Ascending aorta (tissue), 2 donors: ENCODE data around the gene ITIH2. TPM values are rescaled to one million over a fixed set of nuclear protein-coding genes. Genes with fewer than 3 reads are reported as not detected.
"Not testable (repeated sequence)": the region's sequence is repeated elsewhere in the genome, so short reads cannot be mapped to it uniquely, and the experiment has no call there.

ENCODE experiments used
- DNase-seq, 2 donors: peaks; one replicate each; pipeline ENCODE4 v3.0.0-alpha.2; 2019; ENCODE audit warnings: low spot score in 2 of 2
- H3K27ac ChIP-seq, 2 donors: fragments of 200-600 bp; sonication (generic); one replicate each; pipeline ENCODE4 v1.5.1; 2016 to 2017; ENCODE audit warnings: mild to moderate bottlenecking in 1 of 2
- H3K27me3 ChIP-seq: fragments of 200-600 bp; sonication (generic); one replicate; pipeline ENCODE4 v1.5.1; 2017
- H3K36me3 ChIP-seq, 2 donors: fragments of 200-600 bp; sonication (generic); one replicate each; pipeline ENCODE4 v1.5.1; 2016
- H3K4me1 ChIP-seq, 2 donors: fragments of 200-600 bp; sonication (generic); one replicate each; pipeline ENCODE4 v1.5.1; 2016 to 2017; ENCODE audit warnings: mild to moderate bottlenecking in 1 of 2
- H3K4me3 ChIP-seq, 2 donors: fragments of 200-600 bp; sonication (generic); one replicate each; pipeline ENCODE4 v1.5.1; 2016 to 2017; ENCODE audit warnings: mild to moderate bottlenecking in 1 of 2
- H3K9me3 ChIP-seq, 2 donors: fragments of 200-600 bp; sonication (generic); one replicate each; pipeline ENCODE4 v1.5.1; 2016
- CTCF ChIP-seq, 3 experiments: fragments of 200-600 bp in 2 of 3; fragments of 450-650 bp in 1 of 3; sonication (generic) in 2 of 3; IDR thresholded peaks; one replicate each; pipeline ENCODE4 v1.5.1; 2016 to 2019; ENCODE audit warnings: antibody characterized with exemption in 3 of 3, mild to moderate bottlenecking in 1 of 3, moderate library complexity in 1 of 3
- intact Hi-C: fragments of 100-400 bp; cut with DNase I; formaldehyde crosslinking; loops from one replicate; pipeline ENCODE4 v1.15.1; 2023
- total RNA-seq: library from RNA; depleted of rRNA; stranded (reverse); fragments of >200 nt; gene quantifications from one replicate; pipeline ENCODE4 v1.1.0, GENCODE V29; 2016

The ITIH2 gene
- total RNA-seq, 1 donor from 2014 or later, result 2.4 TPM

GRCh38 chr10:7679256-7679655 is 23.9 kb upstream of the ITIH2 start:
- H3K36me3 ChIP-seq, result no peaks in the 10 kb centered on the region
- H3K27me3 ChIP-seq, result no peaks in the 10 kb centered on the region
- intact Hi-C loops, result no loop called here
- H3K27ac ChIP-seq, result no peak overlapping the region
- no peaks in the 10 kb centered on the region for H3K9me3 ChIP-seq
- no peak for DNase-seq
- TF ChIP-seq CTCF (IDR thresholded peaks at IDR 0.05), result no peak
- H3K4me3 ChIP-seq, result no peak overlapping the region
- no peaks in the 10 kb centered on the region for H3K4me1 ChIP-seq

- H3K27me3 ChIP-seq, H3K9me3 ChIP-seq, H3K4me3 ChIP-seq, DNase-seq, H3K4me1 ChIP-seq, intact Hi-C loops, H3K27ac ChIP-seq, H3K36me3 ChIP-seq: not testable (repeated sequence)
Observed at GRCh38 chr10:7680078-7680477, 23.0 kb upstream of the ITIH2 start.

GRCh38 chr10:7686351-7687171 is 16.6 kb upstream of the ITIH2 start:
- Histone ChIP-seq H3K27ac (no peak overlapping the region), H3K9me3 (no peaks in the 10 kb centered on the region), H3K27me3 (no peaks in the 10 kb centered on the region), H3K36me3 (no peaks in the 10 kb centered on the region), H3K4me1 (no peaks in the 10 kb centered on the region), H3K4me3 (no peak overlapping the region)
- DNase-seq, result no peak
- intact Hi-C loops, result loop anchor here (1.0 to 5.0 kb wide), 2 partner anchors 54 to 161 kb away; no protein-coding TSS in a partner anchor
- TF ChIP-seq CTCF (IDR thresholded peaks at IDR 0.05), result no peak

- intact Hi-C loops, result loop anchor here (1.0 to 5.0 kb wide), 2 partner anchors 55 to 162 kb away; no protein-coding TSS in a partner anchor
- Histone ChIP-seq H3K9me3 (no peaks in the 10 kb centered on the region), H3K27ac (no peak overlapping the region), H3K4me3 (no peak overlapping the region), H3K4me1 (no peaks in the 10 kb centered on the region), H3K36me3 (no peaks in the 10 kb centered on the region), H3K27me3 (no peaks in the 10 kb centered on the region)
- peak; percentile 25 to 93 for DNase-seq
- TF ChIP-seq CTCF (IDR thresholded peaks at IDR 0.05), result peak; percentile 84 to 95 (median 84)
Observed at GRCh38 chr10:7687228-7687907, 15.7 kb upstream of the ITIH2 start.

- Histone ChIP-seq H3K27me3 (no peaks in the 10 kb centered on the region), H3K4me3 (no peak overlapping the region), H3K9me3 (no peaks in the 10 kb centered on the region), H3K36me3 (no peaks in the 10 kb centered on the region), H3K4me1 (no peaks in the 10 kb centered on the region), H3K27ac (no peak overlapping the region)
- intact Hi-C loops, result loop anchor here (5.0 kb wide), 1 partner anchor 57 kb away; no protein-coding TSS in a partner anchor
- no peak for DNase-seq
- no peak for TF ChIP-seq CTCF (IDR thresholded peaks at IDR 0.05)
Observed at GRCh38 chr10:7689591-7689990, 13.5 kb upstream of the ITIH2 start.

- H3K9me3 ChIP-seq, H3K27ac ChIP-seq, H3K27me3 ChIP-seq, H3K36me3 ChIP-seq, intact Hi-C loops, H3K4me1 ChIP-seq, H3K4me3 ChIP-seq, DNase-seq: not testable (repeated sequence)
Observed at GRCh38 chr10:7690885-7691597, 12.1 kb upstream of the ITIH2 start.

- peaks cover 5 to 12% of the 10 kb centered on the region in 2 donors for H3K4me1 ChIP-seq
- H3K27me3 ChIP-seq, H3K36me3 ChIP-seq, intact Hi-C loops, DNase-seq, H3K9me3 ChIP-seq, H3K27ac ChIP-seq, H3K4me3 ChIP-seq: not testable (repeated sequence)
Observed at GRCh38 chr10:7692368-7692767, 10.7 kb upstream of the ITIH2 start.

GRCh38 chr10:7693194-7693593 is 9.9 kb upstream of the ITIH2 start:
- H3K27me3 ChIP-seq, H3K9me3 ChIP-seq, H3K27ac ChIP-seq, H3K36me3 ChIP-seq, intact Hi-C loops, H3K4me3 ChIP-seq, DNase-seq: not testable (repeated sequence)
- H3K4me1 ChIP-seq, result peaks cover 5 to 17% of the 10 kb centered on the region in 2 donors
